ENCODE measurements around the gene G3BP2.

- TF ChIP-seq, protein P1, sequence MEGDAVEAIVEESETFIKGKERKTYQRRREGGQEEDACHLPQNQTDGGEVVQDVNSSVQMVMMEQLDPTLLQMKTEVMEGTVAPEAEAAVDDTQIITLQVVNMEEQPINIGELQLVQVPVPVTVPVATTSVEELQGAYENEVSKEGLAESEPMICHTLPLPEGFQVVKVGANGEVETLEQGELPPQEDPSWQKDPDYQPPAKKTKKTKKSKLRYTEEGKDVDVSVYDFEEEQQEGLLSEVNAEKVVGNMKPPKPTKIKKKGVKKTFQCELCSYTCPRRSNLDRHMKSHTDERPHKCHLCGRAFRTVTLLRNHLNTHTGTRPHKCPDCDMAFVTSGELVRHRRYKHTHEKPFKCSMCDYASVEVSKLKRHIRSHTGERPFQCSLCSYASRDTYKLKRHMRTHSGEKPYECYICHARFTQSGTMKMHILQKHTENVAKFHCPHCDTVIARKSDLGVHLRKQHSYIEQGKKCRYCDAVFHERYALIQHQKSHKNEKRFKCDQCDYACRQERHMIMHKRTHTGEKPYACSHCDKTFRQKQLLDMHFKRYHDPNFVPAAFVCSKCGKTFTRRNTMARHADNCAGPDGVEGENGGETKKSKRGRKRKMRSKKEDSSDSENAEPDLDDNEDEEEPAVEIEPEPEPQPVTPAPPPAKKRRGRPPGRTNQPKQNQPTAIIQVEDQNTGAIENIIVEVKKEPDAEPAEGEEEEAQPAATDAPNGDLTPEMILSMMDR (IDR thresholded peaks at IDR 0.05) = no peak
- TF ChIP-seq EZH2 (IDR thresholded peaks at IDR 0.05; ENCODE audit: borderline replicate concordance, insufficient read depth, low read depth, low read length, poor library complexity, severe bottlenecking) = no peak
Observed at GRCh38 chr4:75673959-75674328, 733 bp upstream of the G3BP2 start.

All from B cell (primary cell).